GM06990 (cell line): ENCODE measurements around the gene MICAL2.

ENCODE experiments used
- DNase-seq: peaks from one replicate; pipeline ENCODE4 v3.0.0-alpha.2; 2011; ENCODE audit not compliant: insufficient read length; ENCODE audit errors: extremely low read depth
- H3K27me3 ChIP-seq: replicated peaks from 2 replicates; pipeline ENCODE4 v1.6.0; 2011; ENCODE audit warnings: low read length; ENCODE audit not compliant: control insufficient read depth, insufficient read depth
- H3K36me3 ChIP-seq: 2 replicates; pipeline ENCODE4 v1.5.1; 2011; ENCODE audit warnings: low read length; ENCODE audit not compliant: control insufficient read depth, insufficient read depth
- H3K4me3 ChIP-seq: replicated peaks from 2 replicates; pipeline ENCODE4 v1.5.1; 2011; ENCODE audit warnings: low read depth, mild to moderate bottlenecking, control low read depth, low read length
- TF ChIP-seq, protein P1 (sequence below): IDR thresholded peaks from 2 replicates; pipeline ENCODE4 v1.5.1; 2011; ENCODE audit warnings: low read length, control low read depth, mild to moderate bottlenecking, inconsistent platforms; ENCODE audit not compliant: insufficient read depth, poor library complexity, severe bottlenecking

The MICAL2 gene

DNA sequence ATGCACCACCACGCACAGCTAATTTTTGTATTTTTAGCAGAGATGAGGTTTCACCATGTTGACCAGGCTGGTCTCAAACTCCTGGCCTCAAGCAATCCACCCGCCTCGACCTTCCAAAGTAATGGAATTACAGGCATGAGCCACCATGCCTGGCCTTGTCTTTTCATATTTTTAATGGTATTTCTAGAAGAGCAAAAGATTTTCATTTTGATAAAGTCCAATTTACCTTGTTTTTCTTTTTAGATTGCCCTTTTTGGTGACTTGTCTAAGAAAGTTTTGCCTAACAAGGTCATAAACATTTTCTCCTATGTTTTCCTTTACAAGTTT lies 45.5 kb upstream of the MICAL2 start:
- DNase-seq: no peak
- TF ChIP-seq, protein P1, sequence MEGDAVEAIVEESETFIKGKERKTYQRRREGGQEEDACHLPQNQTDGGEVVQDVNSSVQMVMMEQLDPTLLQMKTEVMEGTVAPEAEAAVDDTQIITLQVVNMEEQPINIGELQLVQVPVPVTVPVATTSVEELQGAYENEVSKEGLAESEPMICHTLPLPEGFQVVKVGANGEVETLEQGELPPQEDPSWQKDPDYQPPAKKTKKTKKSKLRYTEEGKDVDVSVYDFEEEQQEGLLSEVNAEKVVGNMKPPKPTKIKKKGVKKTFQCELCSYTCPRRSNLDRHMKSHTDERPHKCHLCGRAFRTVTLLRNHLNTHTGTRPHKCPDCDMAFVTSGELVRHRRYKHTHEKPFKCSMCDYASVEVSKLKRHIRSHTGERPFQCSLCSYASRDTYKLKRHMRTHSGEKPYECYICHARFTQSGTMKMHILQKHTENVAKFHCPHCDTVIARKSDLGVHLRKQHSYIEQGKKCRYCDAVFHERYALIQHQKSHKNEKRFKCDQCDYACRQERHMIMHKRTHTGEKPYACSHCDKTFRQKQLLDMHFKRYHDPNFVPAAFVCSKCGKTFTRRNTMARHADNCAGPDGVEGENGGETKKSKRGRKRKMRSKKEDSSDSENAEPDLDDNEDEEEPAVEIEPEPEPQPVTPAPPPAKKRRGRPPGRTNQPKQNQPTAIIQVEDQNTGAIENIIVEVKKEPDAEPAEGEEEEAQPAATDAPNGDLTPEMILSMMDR: no peak
- Histone ChIP-seq H3K4me3 (no peak overlapping the region), H3K36me3 (no peaks in the 10 kb centered on the region), H3K27me3 (peaks cover 1% of the 10 kb centered on the region)

DNA sequence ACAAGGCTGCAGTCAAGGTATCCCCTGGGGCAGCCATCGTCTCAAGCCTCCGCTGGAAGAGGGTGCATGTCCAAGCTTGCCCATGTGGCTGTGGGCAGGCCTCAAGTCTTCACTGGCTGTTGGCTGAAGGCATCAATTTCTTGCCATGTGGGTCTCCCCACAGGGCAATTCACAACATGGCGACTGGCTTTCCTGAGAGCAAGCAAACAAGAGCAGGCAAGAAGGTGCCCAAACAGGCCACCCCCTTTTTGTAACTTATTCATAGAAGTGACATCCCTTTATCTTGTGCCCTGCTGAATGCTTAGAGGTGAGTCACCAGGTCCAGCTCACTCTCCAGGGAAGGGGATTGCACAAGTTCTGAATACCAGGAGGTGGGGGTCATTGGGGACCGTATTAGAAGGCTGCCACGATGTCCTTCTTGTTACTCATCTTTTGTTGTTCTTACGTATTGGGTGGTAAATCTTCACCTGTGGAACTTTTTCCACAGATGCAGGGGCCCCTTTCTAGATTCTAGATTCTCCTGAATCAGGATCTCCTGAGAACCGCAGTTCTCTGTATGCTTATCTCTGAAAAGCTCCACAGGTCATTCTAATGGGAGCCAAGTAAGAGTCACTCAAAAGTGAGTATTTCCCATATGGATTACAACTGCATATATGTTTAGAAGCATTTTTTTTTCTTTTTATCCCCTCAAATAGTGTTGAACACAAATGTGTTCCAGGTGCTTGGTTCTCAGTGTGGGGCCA lies 44.2 kb upstream of the MICAL2 start:
- TF ChIP-seq, protein P1: no peak
- H3K36me3 ChIP-seq: no peaks in the 10 kb centered on the region
- peaks cover 1% of the 10 kb centered on the region for H3K27me3 ChIP-seq
- H3K4me3 ChIP-seq: no peak overlapping the region
- DNase-seq: no peak

DNA sequence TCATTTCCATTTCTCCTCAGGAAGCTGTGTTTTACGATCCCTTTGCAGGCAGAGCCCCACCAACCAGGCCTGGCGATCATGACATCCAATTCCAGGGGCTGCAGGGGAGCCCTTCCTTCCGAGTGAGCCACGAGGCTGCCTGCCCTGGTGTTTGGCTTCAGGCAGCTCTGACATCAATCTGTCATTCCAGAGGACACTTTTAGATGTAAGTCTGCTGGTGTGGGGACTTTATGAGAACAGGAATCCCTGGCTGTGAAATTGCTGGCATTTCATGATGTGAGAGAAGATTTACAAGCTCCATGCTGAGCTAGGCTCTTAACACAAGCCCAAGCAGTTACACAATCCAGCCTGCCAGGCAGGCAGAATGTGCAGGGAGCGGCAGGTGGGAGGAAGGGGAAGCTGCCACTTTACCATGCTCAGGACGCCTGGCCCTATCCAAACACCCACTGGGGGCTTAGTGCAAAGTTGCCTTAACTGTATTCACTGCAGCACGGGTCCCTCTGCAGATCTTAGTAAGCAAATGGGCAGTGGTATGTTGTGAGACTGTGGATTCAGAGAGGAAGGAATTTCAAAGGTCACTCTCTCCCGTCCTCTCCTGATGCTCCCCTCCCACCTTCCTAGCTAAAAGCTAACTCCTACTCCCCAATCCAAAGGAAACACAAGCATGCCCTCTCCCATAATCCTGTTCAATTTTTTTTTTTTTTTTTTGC lies 43.4 kb upstream of the MICAL2 start:
- peaks cover 1% of the 10 kb centered on the region for H3K27me3 ChIP-seq
- DNase-seq: no peak
- TF ChIP-seq, protein P1: no peak

DNA sequence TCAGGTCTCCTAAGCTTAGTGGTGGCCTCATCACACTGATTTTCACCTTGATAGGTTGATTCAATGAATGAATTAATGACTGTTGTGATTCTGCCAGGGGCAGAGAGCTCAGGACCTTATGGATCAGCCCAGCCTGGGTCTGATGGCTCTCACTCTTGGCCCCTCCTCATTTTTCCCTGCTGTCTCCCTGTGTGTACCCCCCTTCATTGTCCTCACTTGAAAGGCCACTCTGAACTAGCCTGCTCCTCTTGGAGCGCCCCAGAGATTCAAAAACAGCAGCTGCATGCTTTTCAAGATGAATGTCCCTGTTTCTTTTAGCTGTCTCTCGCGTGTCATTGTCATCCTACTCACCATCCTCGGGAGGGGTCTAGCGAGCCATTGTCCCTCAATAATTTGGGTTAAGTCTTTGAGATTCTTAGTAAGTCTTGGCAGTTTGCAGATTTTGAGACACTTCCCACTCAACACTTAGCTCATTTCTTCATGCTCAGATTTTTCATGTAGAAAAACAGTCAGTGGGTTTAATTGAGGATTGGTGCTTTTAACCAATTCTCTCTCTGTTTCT lies 42.5 kb upstream of the MICAL2 start:
- TF ChIP-seq, protein P1: no peak
- DNase-seq: no peak
- no peaks in the 10 kb centered on the region for H3K36me3 ChIP-seq
- no peak overlapping the region for H3K4me3 ChIP-seq
- peaks cover 1% of the 10 kb centered on the region for H3K27me3 ChIP-seq

More for the DNA sequence above, 43.4 kb upstream of the MICAL2 start:
- H3K36me3 ChIP-seq: no peaks in the 10 kb centered on the region
- no peak overlapping the region for H3K4me3 ChIP-seq

DNA sequence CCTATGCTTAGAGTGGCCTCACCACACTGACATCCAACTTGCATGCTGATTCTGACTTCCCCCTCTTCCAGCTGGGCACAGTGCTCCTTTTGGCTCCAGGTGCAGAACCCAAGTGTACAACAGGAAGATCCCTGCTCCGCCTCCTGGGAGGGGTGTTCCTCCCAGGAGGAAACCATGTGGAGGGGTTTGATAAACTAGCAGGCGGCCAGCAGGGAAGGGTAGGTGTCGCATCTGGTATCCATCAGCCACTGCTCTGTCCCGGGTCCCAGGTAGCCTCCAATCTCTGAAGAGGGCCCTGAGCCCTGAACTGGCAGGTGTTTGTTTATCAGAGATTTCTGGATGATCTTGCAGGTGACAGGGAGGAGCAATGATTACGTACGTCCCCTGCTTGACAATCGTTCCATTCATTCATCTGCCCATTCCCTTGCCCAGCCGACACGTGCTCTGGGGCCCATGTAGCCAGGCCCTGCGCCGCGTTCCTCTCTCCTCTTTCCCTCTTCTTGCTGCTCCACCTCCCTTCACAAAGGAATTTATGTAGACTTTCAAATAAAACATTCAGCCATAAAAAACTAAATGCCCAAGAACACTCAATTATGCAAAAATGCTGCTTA lies 41.2 kb upstream of the MICAL2 start:
- peaks cover 1% of the 10 kb centered on the region for H3K27me3 ChIP-seq
- no peak for DNase-seq
- H3K4me3 ChIP-seq: no peak overlapping the region
- H3K36me3 ChIP-seq: no peaks in the 10 kb centered on the region
- TF ChIP-seq, protein P1: no peak
